Panc1 (cell line): Measurements from ENCODE around the gene DTX2. TPM values are rescaled to one million over a fixed set of nuclear protein-coding genes. Genes with fewer than 3 reads are reported as not detected.
"Not testable (repeated sequence)": the region's sequence is repeated elsewhere in the genome, so short reads cannot be mapped to it uniquely, and the experiment has no call there.

Experiments
- ATAC-seq: fragments of 200-7000 bp; cut with Tn5 transposase; 2 replicates; pipeline ENCODE4 v1.9.1; 2020; ENCODE audit warnings: mild to moderate bottlenecking, moderate library complexity
- BruUV-seq: library from RNA; stranded (reverse); fragments of 400-500 nt; replicated peaks from 2 replicates; lab custom pipeline; 2021; lab: Mats Ljungman, UMichigan
- CTCF ChIA-PET: fragments of 300-600 bp; sonication (Branson Sonifier 250); formaldehyde crosslinking; loops from one replicate; lab custom pipeline; 2022; ENCODE audit warnings: antibody characterized with exemption; lab: Charles Lee
- POLR2A ChIA-PET: fragments of 300-600 bp; sonication (Branson Sonifier 250); formaldehyde crosslinking; loops from one replicate; lab custom pipeline; 2022; ENCODE audit warnings: antibody characterized with exemption; lab: Charles Lee
- DNase-seq: peaks from one replicate; pipeline ENCODE4 v3.0.0-alpha.2; 2010; ENCODE audit warnings: low read depth, low spot score
- H3K27ac ChIP-seq: 2 replicates; pipeline ENCODE4 v1.5.1; 2011; ENCODE audit warnings: mild to moderate bottlenecking, low read length, inconsistent platforms
- H3K27me3 ChIP-seq: fragments of 200-500 bp; sonication (Bioruptor generic); 2 replicates; pipeline ENCODE4 v1.6.0; 2014; ENCODE audit warnings: low read length, inconsistent platforms; ENCODE audit not compliant: control insufficient read depth, insufficient read depth
- H3K36me3 ChIP-seq: fragments of 200-500 bp; sonication (Bioruptor generic); 2 replicates; pipeline ENCODE4 v1.5.1; 2014; ENCODE audit warnings: inconsistent platforms, mild to moderate bottlenecking, low read length, moderate library complexity; ENCODE audit not compliant: control insufficient read depth, insufficient read depth
- H3K4me1 ChIP-seq: 2 replicates; pipeline ENCODE4 v1.5.1; 2011; ENCODE audit warnings: inconsistent platforms, mild to moderate bottlenecking, low read length, moderate library complexity; ENCODE audit not compliant: control insufficient read depth, insufficient read depth
- H3K4me3 ChIP-seq, 2 experiments: 2 replicates each; pipeline ENCODE4 v1.5.1; 2011 to 2012; ENCODE audit warnings: low read depth in 2 of 2, low read length in 2 of 2, mild to moderate bottlenecking in 2 of 2, inconsistent platforms in 1 of 2, moderate library complexity in 1 of 2
- H3K9me3 ChIP-seq: fragments of 200-500 bp; sonication (Bioruptor generic); 2 replicates; pipeline ENCODE4 v1.5.1; 2014; ENCODE audit warnings: low read depth, mild to moderate bottlenecking, inconsistent platforms, low read length, moderate library complexity; ENCODE audit not compliant: control insufficient read depth, insufficient read depth
- in situ Hi-C: cut with HindIII; loops from 2 replicates; pipeline ENCODE4 v1.10.0; 2016; ENCODE audit warnings: low sequenced_read_pairs, low pct_unique_long_range_greater_than_20kb
- intact Hi-C: fragments of 100-400 bp; cut with micrococcal nuclease; formaldehyde crosslinking; loops from one replicate; pipeline ENCODE4 v1.10.0; 2022; ENCODE audit not compliant: unreplicated experiment
- total RNA-seq: library from RNA; stranded (reverse); gene quantifications from one replicate; pipeline ENCODE4 v1.2.1, GENCODE V29; 2021; ENCODE audit not compliant: unreplicated experiment

DTX2 gene
- total RNA-seq, 1 experiment from 2014 or later = 27.4 TPM

GRCh38 chr7:76498583-76499200 lies 37.2 kb downstream of the DTX2 start:
- ATAC-seq, CTCF ChIA-PET, H3K4me1 ChIP-seq, DNase-seq, in situ Hi-C loops, H3K27me3 ChIP-seq, H3K36me3 ChIP-seq, H3K27ac ChIP-seq, H3K9me3 ChIP-seq, intact Hi-C loops, BruUV-seq, H3K4me3 ChIP-seq, POLR2A ChIA-PET: not testable (repeated sequence)

- ATAC-seq, intact Hi-C loops, H3K27ac ChIP-seq, H3K27me3 ChIP-seq, H3K9me3 ChIP-seq, POLR2A ChIA-PET, H3K4me3 ChIP-seq, BruUV-seq, in situ Hi-C loops, CTCF ChIA-PET, H3K36me3 ChIP-seq, DNase-seq, H3K4me1 ChIP-seq: not testable (repeated sequence)
Measured at GRCh38 chr7:76499201-76499923, 37.9 kb downstream of the DTX2 start.

- H3K36me3 ChIP-seq, H3K4me3 ChIP-seq, CTCF ChIA-PET, H3K27me3 ChIP-seq, intact Hi-C loops, in situ Hi-C loops, H3K4me1 ChIP-seq, H3K27ac ChIP-seq, H3K9me3 ChIP-seq, BruUV-seq, DNase-seq, POLR2A ChIA-PET: not testable (repeated sequence)
- ATAC-seq = peak; percentile 33; the same call in 1 of the 2 replicates
Measured at GRCh38 chr7:76499924-76500241, 38.4 kb downstream of the DTX2 start.

- intact Hi-C loops, H3K9me3 ChIP-seq, H3K4me1 ChIP-seq, in situ Hi-C loops, POLR2A ChIA-PET, H3K4me3 ChIP-seq, DNase-seq, BruUV-seq, CTCF ChIA-PET, ATAC-seq, H3K36me3 ChIP-seq, H3K27me3 ChIP-seq, H3K27ac ChIP-seq: not testable (repeated sequence)
Measured at GRCh38 chr7:76502224-76502623, 40.7 kb downstream of the DTX2 start.

- in situ Hi-C loops, ATAC-seq, H3K27ac ChIP-seq, BruUV-seq, intact Hi-C loops, H3K9me3 ChIP-seq, H3K27me3 ChIP-seq, CTCF ChIA-PET, H3K4me3 ChIP-seq, POLR2A ChIA-PET, H3K4me1 ChIP-seq, H3K36me3 ChIP-seq, DNase-seq: not testable (repeated sequence)
Measured at GRCh38 chr7:76502836-76503235, 41.3 kb downstream of the DTX2 start.

- intact Hi-C loops, BruUV-seq, H3K27ac ChIP-seq, H3K4me1 ChIP-seq, H3K4me3 ChIP-seq, POLR2A ChIA-PET, ATAC-seq, H3K9me3 ChIP-seq, in situ Hi-C loops, H3K27me3 ChIP-seq, CTCF ChIA-PET, H3K36me3 ChIP-seq, DNase-seq: not testable (repeated sequence)
Measured at GRCh38 chr7:76503244-76503643, 41.7 kb downstream of the DTX2 start.

- BruUV-seq, in situ Hi-C loops, H3K9me3 ChIP-seq, H3K27me3 ChIP-seq, DNase-seq, H3K4me3 ChIP-seq, H3K27ac ChIP-seq, CTCF ChIA-PET, POLR2A ChIA-PET, intact Hi-C loops, H3K4me1 ChIP-seq, H3K36me3 ChIP-seq: not testable (repeated sequence)
- ATAC-seq = peak; percentile 29
Measured at GRCh38 chr7:76504351-76505167, 43.0 kb downstream of the DTX2 start.
